ENCODE measurements around the gene TMEM222. TPM values are rescaled to one million over a fixed set of nuclear protein-coding genes. Genes with fewer than 3 reads are reported as not detected.

TMEM222 gene
- total RNA-seq, 6 experiments from 2014 or later: 41.3 to 54.6 (median 46.1) TPM

DNA sequence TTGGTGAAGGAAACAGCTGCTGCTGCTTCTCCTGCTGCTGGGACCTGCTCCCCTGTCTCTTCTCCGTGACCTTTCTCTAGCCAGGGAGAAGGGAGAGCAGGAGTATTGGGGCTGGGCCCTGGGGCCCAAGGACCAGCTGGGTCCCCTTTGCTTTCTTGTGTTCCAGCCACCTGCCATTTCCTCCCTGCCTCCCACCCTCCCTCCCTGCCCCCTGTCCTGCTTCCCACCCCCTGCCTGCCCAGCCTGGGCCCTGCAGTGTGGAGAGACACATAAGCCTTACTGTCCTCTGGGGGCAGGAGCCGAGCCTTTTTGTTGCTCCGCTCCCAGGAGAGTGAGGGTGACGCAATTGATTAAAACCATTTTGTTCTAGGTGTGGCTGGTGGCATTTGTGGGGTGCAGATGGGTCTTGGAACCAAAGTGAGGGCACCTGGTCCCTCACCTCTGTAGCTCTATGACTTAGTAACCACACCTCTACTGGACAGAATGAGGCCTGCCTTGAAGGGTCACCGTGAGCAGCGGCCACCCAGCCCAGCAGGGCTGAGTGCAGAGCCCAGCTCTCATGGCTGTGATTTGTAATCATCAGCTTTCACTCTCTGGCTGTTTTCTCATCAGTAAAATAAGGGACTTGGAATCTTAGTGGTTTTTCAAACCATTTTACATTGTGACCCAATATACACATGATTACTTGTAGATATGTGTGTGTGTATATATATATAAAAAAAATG, 13.9 kb upstream of the TMEM222 start:
- TF ChIP-seq, protein P1, sequence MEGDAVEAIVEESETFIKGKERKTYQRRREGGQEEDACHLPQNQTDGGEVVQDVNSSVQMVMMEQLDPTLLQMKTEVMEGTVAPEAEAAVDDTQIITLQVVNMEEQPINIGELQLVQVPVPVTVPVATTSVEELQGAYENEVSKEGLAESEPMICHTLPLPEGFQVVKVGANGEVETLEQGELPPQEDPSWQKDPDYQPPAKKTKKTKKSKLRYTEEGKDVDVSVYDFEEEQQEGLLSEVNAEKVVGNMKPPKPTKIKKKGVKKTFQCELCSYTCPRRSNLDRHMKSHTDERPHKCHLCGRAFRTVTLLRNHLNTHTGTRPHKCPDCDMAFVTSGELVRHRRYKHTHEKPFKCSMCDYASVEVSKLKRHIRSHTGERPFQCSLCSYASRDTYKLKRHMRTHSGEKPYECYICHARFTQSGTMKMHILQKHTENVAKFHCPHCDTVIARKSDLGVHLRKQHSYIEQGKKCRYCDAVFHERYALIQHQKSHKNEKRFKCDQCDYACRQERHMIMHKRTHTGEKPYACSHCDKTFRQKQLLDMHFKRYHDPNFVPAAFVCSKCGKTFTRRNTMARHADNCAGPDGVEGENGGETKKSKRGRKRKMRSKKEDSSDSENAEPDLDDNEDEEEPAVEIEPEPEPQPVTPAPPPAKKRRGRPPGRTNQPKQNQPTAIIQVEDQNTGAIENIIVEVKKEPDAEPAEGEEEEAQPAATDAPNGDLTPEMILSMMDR (IDR thresholded peaks at IDR 0.05): no peak
- no peak overlapping the region for H3K4me3 Mint-ChIP-seq
- no peaks in the 10 kb centered on the region for H3K36me3 Mint-ChIP-seq (ENCODE audit: low read depth)

GRCh38 chr1:27314169-27314568, 7.8 kb upstream of the TMEM222 start:
- no peak overlapping the region for H3K4me3 Mint-ChIP-seq
- H3K36me3 Mint-ChIP-seq (ENCODE audit: low read depth): no peaks in the 10 kb centered on the region
- peaks cover 25% of the 10 kb centered on the region for H3K4me1 Mint-ChIP-seq (ENCODE audit: low read depth)
- DNase-seq: no peak
- TF ChIP-seq, protein P1 (IDR thresholded peaks at IDR 0.05): no peak
- H3K27ac Mint-ChIP-seq: no peak overlapping the region
- no peaks in the 10 kb centered on the region for H3K9me3 Mint-ChIP-seq
- peaks cover 6% of the 10 kb centered on the region; the same call in 1 of the 2 replicates for H3K27me3 Mint-ChIP-seq (ENCODE audit: insufficient read depth)

More for the DNA sequence above, 13.9 kb upstream of the TMEM222 start:
- Mint-ChIP-seq H3K27ac (no peak overlapping the region), H3K4me1 (ENCODE audit: low read depth) (no peaks in the 10 kb centered on the region), H3K27me3 (ENCODE audit: insufficient read depth) (no peaks in the 10 kb centered on the region; the same call in 1 of the 2 replicates), H3K9me3 (no peaks in the 10 kb centered on the region)
- no peak for DNase-seq

DNA sequence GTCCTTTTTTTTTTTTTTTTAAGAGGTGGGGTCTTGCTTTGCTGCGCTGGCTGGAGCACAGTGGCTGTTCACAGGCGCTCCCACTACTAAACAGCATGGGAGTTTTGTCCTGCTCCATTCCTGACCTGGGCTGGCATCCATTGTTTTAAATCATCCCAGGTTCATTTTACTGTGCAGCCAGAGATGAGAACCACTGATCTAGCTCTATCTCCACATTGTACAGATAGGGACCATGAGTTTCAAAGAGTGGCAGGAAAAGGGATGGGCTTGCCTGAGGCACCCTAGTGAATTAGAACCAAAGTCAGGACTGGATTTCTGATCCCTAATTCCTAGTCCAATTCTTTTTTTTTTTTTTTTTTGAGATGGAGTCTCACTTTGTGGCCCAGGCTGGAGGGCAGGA, 7.2 kb upstream of the TMEM222 start:
- no peaks in the 10 kb centered on the region for H3K9me3 Mint-ChIP-seq
- TF ChIP-seq, protein P1 (IDR thresholded peaks at IDR 0.05): no peak
- peaks cover 6% of the 10 kb centered on the region; the same call in 1 of the 2 replicates for H3K27me3 Mint-ChIP-seq (ENCODE audit: insufficient read depth)
- peaks cover 25% of the 10 kb centered on the region for H3K4me1 Mint-ChIP-seq (ENCODE audit: low read depth)
- H3K27ac Mint-ChIP-seq: no peak overlapping the region
- no peaks in the 10 kb centered on the region for H3K36me3 Mint-ChIP-seq (ENCODE audit: low read depth)
- H3K4me3 Mint-ChIP-seq: no peak overlapping the region
- DNase-seq: no peak

GRCh38 chr1:27316860-27317259, 5.1 kb upstream of the TMEM222 start:
- Mint-ChIP-seq H3K36me3 (ENCODE audit: low read depth) (no peaks in the 10 kb centered on the region), H3K4me1 (ENCODE audit: low read depth) (peaks cover 36% of the 10 kb centered on the region), H3K4me3 (no peak overlapping the region), H3K27ac (no peak overlapping the region), H3K9me3 (no peaks in the 10 kb centered on the region), H3K27me3 (ENCODE audit: insufficient read depth) (peaks cover 6% of the 10 kb centered on the region)
- no peak for DNase-seq
- TF ChIP-seq, protein P1 (IDR thresholded peaks at IDR 0.05): no peak

DNA sequence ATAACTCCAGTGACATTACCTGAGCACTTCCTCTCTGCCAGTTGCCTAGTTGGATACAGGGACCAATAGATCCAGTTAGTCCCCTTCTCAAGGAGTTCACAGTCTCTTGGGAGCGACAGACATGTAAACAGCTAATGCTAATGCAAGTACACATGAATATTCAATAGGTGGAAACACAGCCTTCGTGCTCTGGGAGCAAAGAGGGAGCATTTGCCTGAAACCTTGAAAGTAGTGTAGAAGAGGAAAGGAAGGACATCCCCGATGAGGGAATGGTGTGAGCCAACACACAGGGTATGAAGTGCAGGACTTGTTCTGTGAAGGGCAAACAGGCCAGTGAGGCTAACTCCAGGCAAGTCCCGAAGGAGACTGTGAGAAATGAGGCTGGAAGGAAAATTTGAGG, 3.8 kb upstream of the TMEM222 start:
- Mint-ChIP-seq H3K36me3 (ENCODE audit: low read depth) (0 out of 2 replicates have a peak, but pooled peaks cover 6% of the 10 kb centered on the region), H3K27ac (peak overlapping the region; percentile 63), H3K9me3 (no peaks in the 10 kb centered on the region), H3K4me1 (ENCODE audit: low read depth) (peaks cover 39% of the 10 kb centered on the region), H3K4me3 (peak overlapping the region; percentile 16; the same call in 1 of the 2 replicates), H3K27me3 (ENCODE audit: insufficient read depth) (peaks cover 6% of the 10 kb centered on the region)
- TF ChIP-seq, protein P1 (IDR thresholded peaks at IDR 0.05): no peak
- DNase-seq: no peak
